Measurements from ENCODE around the gene SOCS3.

The SOCS3 gene

DNA sequence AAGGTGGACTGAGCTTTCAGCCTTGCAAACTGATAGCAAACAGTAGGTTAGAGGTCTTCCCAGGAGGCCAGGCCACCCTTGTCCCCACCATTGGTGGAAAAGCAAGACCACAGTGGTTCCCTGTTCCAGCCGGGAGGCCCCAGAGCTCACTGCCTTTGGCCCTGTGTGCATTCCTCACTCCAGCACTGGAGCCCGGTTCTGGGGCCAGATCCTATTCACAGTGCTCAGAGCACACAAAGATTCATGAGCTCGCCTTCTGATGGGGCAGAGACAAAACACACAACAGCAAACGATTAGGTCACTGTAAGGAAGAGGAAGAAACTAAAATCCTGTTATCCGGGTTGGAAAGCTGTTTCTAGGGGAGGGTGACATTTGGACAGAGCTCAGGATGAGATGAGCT, 13.0 kb upstream of the SOCS3 start:
- no peaks in the 10 kb centered on the region for H4K20me1 ChIP-seq (ENCODE audit: control insufficient read depth, insufficient read depth, low read depth, low read length)
- H3K4me2 ChIP-seq (ENCODE audit: low read length): no peak overlapping the region
- no peak overlapping the region for H3K4me3 ChIP-seq (ENCODE audit: low read length)
- H3K36me3 ChIP-seq (ENCODE audit: control insufficient read depth, low read length): no peaks in the 10 kb centered on the region
- peaks cover under 1% of the 10 kb centered on the region for H3K4me1 ChIP-seq (ENCODE audit: control insufficient read depth, low read length)
- no peaks in the 10 kb centered on the region for H3K79me2 ChIP-seq (ENCODE audit: control insufficient read depth, low read length)
- peaks cover 34% of the 10 kb centered on the region for H3K27me3 ChIP-seq (ENCODE audit: control insufficient read depth, low read length)
- no peak overlapping the region for H3K27ac ChIP-seq (ENCODE audit: low read depth, low read length)
- no peaks in the 10 kb centered on the region for H3K9me2 ChIP-seq (replicated peaks; ENCODE audit: control insufficient read depth, low read length)
- H3K9me3 ChIP-seq (ENCODE audit: control insufficient read depth, insufficient read depth, low read length): no peaks in the 10 kb centered on the region
- no peaks in the 10 kb centered on the region for H3F3A ChIP-seq (ENCODE audit: control insufficient read depth, insufficient read depth)
- no peak for TF ChIP-seq EZH2phosphoT487 (IDR thresholded peaks at IDR 0.05; ENCODE audit: borderline replicate concordance, low read length)
- TF ChIP-seq, protein P1, sequence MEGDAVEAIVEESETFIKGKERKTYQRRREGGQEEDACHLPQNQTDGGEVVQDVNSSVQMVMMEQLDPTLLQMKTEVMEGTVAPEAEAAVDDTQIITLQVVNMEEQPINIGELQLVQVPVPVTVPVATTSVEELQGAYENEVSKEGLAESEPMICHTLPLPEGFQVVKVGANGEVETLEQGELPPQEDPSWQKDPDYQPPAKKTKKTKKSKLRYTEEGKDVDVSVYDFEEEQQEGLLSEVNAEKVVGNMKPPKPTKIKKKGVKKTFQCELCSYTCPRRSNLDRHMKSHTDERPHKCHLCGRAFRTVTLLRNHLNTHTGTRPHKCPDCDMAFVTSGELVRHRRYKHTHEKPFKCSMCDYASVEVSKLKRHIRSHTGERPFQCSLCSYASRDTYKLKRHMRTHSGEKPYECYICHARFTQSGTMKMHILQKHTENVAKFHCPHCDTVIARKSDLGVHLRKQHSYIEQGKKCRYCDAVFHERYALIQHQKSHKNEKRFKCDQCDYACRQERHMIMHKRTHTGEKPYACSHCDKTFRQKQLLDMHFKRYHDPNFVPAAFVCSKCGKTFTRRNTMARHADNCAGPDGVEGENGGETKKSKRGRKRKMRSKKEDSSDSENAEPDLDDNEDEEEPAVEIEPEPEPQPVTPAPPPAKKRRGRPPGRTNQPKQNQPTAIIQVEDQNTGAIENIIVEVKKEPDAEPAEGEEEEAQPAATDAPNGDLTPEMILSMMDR (IDR thresholded peaks at IDR 0.05; ENCODE audit: low read depth, low read length, poor library complexity, severe bottlenecking): no peak

DNA sequence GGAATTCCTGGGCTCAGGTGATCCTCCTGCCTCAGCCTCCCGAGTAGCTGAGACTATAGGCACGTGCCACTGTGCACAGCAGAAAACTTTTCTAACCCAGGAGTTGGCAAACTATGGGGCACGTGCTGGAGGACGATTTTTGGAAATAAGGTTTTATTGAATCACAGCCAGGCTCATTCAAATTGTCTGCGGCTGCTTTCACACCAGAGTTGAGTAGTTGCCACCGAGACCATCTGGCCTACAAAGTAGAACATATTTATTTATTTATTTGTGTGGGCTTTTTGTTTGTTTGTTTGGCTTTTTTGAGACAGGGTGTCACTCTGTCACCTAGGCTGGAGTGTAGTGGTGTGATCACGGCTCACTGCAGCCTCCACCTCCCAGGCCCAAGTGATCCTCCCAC, 11.2 kb upstream of the SOCS3 start:
- no peak overlapping the region for H3K4me2 ChIP-seq (ENCODE audit: low read length)
- no peak overlapping the region for H3K4me3 ChIP-seq (ENCODE audit: low read length)
- H3K4me1 ChIP-seq (ENCODE audit: control insufficient read depth, low read length): peaks cover 6% of the 10 kb centered on the region; the same call in 1 of the 2 replicates
- H4K20me1 ChIP-seq (ENCODE audit: control insufficient read depth, insufficient read depth, low read depth, low read length): no peaks in the 10 kb centered on the region
- no peaks in the 10 kb centered on the region for H3K79me2 ChIP-seq (ENCODE audit: control insufficient read depth, low read length)
- no peak for TF ChIP-seq EZH2phosphoT487 (IDR thresholded peaks at IDR 0.05; ENCODE audit: borderline replicate concordance, low read length)
- TF ChIP-seq, protein P1 (IDR thresholded peaks at IDR 0.05; ENCODE audit: low read depth, low read length, poor library complexity, severe bottlenecking): no peak
- no peaks in the 10 kb centered on the region for H3F3A ChIP-seq (ENCODE audit: control insufficient read depth, insufficient read depth)
- H3K9me3 ChIP-seq (ENCODE audit: control insufficient read depth, insufficient read depth, low read length): no peaks in the 10 kb centered on the region
- H3K9me2 ChIP-seq (replicated peaks; ENCODE audit: control insufficient read depth, low read length): no peaks in the 10 kb centered on the region
- H3K36me3 ChIP-seq (ENCODE audit: control insufficient read depth, low read length): no peaks in the 10 kb centered on the region
- H3K27ac ChIP-seq (ENCODE audit: low read depth, low read length): no peak overlapping the region
- H3K27me3 ChIP-seq (ENCODE audit: control insufficient read depth, low read length): peaks cover 45% of the 10 kb centered on the region

DNA sequence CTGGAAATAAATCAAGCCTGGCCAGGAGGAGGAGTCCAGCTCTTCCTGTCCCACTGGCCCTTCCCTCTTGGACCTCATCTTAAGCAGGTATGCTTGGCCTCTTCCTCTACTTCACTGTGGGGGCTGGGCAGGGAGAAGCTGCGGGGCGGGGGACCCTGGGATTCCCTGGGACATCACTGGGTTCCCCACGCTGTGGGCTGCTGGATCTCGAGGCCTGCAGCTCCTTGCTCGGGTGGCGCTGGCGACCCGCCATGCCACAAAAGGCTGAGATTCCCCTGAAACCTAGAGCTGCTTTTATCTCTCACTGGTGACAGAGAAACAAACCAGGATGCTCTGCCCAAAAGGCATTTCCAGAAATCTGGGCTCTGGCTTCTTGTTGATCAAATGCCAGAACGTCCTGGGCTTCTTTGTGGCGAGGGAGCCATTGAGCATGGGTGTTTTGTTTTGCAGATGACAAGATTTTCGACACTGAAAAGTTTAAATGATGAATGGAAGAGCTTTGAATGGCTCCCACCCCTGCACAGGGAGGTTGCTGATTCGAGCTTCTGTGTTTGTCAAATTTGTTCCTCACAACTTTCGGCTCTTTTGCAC, 10.0 kb upstream of the SOCS3 start:
- Histone ChIP-seq H3K27me3 (ENCODE audit: control insufficient read depth, low read length) (peaks cover 45% of the 10 kb centered on the region), H3K4me1 (ENCODE audit: control insufficient read depth, low read length) (peaks cover 6% of the 10 kb centered on the region; the same call in 1 of the 2 replicates), H3K4me2 (ENCODE audit: low read length) (no peak overlapping the region), H3K79me2 (ENCODE audit: control insufficient read depth, low read length) (no peaks in the 10 kb centered on the region), H3K27ac (ENCODE audit: low read depth, low read length) (no peak overlapping the region), H4K20me1 (ENCODE audit: control insufficient read depth, insufficient read depth, low read depth, low read length) (no peaks in the 10 kb centered on the region), H3K9me2 (replicated peaks; ENCODE audit: control insufficient read depth, low read length) (no peaks in the 10 kb centered on the region), H3K36me3 (ENCODE audit: control insufficient read depth, low read length) (no peaks in the 10 kb centered on the region), H3K9me3 (ENCODE audit: control insufficient read depth, insufficient read depth, low read length) (no peaks in the 10 kb centered on the region), H3F3A (ENCODE audit: control insufficient read depth, insufficient read depth) (no peaks in the 10 kb centered on the region), H3K4me3 (ENCODE audit: low read length) (no peak overlapping the region)
- TF ChIP-seq, protein P1 (IDR thresholded peaks at IDR 0.05; ENCODE audit: low read depth, low read length, poor library complexity, severe bottlenecking): no peak
- no peak for TF ChIP-seq EZH2phosphoT487 (IDR thresholded peaks at IDR 0.05; ENCODE audit: borderline replicate concordance, low read length)

All from DOHH2 (cell line).